ENCODE results near the gene PLSCR5.

The PLSCR5 gene

GRCh38 chr3:146581951-146582467 lies 23.1 kb downstream of the PLSCR5 start:
- no peak for DNase-seq

GRCh38 chr3:146581080-146581601 lies 24.0 kb downstream of the PLSCR5 start:
- DNase-seq, result no peak

GRCh38 chr3:146577662-146578061 lies 27.5 kb downstream of the PLSCR5 start:
- DNase-seq, result no peak

- no peak for DNase-seq
Observed at GRCh38 chr3:146575636-146576035, 29.5 kb downstream of the PLSCR5 start.

DNA sequence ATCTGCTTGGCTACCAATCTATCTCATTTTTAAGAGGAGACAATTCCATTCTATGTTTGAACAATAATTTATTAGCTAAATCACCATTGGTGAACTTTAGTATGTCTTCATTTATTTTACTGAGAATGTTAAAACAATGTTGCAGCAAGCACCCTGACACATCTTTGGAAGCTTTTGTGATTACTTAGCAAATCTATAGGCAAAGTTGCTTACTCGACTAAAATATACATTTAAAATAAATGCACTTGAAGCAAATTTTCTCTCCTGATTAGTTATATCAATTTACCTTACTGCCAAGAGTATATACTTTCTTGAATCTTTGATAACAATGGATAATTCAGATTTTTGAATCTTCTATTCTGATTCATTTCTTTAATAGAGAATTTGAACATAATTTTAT lies 31.0 kb downstream of the PLSCR5 start:
- DNase-seq, result no peak

- DNase-seq, result no peak
Observed at GRCh38 chr3:146569314-146569713, 35.8 kb downstream of the PLSCR5 start.

- DNase-seq, result no peak
Observed at GRCh38 chr3:146566138-146566537, 39.0 kb downstream of the PLSCR5 start.

- no peak for DNase-seq
Observed at GRCh38 chr3:146561879-146562278, 43.3 kb downstream of the PLSCR5 start.

DNA sequence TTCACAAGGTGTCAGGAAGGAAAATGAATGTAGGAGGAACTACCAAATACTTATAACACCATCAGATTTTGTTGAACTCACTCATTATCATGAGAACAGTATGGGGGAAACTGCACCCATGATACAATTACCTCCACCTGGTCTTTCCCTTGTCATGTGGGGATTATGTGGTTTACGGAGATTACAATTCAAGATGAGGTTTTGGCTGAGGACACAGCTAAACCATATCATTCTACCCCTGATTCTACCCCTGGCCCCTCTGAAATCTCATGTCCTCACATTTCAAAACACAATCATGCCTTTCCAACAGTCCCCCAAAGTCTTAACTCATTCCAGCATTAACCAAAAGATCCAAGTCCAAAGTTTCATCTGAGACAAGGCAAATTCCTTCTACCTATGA lies 43.7 kb downstream of the PLSCR5 start:
- no peak for DNase-seq

DNA sequence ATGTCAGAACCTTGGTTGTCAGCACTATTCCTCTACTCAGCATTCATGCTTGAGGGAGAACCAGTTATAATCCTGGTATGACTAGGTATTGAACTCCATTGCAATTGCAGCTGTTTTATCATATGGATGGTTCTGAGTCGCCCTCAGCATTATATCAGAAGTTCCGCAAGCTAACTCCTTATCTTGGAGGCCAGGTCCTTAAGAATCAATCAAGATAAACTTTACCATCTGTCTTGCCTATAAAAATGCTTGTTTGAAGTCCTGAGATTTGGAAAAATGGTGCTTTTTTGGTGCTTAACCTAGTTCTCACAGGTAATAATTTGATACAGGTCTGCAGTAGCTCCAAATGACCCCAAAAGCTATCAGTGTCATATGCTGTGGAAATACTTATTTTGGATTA lies 44.5 kb downstream of the PLSCR5 start:
- no peak for DNase-seq

DNA sequence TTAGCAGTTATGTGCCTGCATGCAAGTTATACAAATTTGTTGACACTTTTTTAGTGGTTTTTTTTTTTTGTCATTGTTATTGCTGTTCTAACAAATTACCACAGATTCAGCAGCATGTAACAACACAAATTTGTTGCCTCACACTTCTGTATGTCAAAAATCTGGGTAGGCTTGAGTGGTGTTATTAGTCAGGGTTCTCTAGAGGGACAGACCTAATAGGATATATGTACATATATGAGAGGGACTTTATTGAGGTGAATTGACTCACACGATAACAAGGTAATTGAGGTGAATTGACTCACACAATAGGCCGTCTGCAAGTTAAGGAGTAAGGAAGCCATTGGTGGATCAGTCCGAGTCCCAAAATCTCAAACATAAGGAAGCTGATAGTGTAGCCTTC lies 45.8 kb downstream of the PLSCR5 start:
- DNase-seq, result no peak

DNA sequence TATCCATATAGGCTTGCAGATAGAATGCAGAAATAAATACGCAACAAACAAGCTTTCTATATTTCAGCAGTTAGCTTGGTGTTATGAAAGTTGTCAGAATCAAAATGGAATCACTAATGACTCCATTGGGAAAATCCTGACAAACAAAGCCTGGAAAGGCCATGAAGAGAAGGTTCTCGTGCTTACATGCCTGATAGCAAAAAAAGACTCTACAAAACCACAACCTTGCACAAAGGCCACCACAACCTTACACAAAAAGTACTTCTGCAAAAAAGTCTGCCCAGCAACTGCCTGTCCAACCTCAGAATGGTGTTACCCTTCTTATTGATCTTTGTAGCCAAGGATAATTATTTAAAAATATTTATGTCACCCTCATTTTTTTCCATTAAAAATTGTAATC lies 46.4 kb downstream of the PLSCR5 start:
- no peak for DNase-seq

DNA sequence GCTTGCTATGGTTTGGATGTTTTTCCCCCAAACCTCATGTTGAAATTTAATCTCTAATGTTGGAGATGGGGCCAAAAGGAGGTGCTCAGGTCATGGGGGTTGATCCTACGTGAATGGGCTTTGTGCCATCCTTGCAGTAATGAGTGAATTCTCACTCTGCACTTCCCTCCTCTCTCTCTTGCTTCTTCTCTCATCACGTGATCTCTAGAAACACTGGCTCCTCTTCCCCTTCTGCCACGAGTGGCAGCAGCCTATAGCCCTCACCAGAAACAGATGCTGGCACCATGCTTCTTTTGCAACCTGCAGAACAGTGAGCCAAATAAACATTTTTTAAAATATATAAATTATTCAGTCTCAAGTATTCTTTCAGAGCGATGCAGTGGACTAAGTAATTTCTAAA lies 47.4 kb downstream of the PLSCR5 start:
- DNase-seq, result no peak

- DNase-seq, result no peak
Observed at GRCh38 chr3:146555311-146555710, 49.8 kb downstream of the PLSCR5 start.

GRCh38 chr3:146554151-146554760 lies 50.9 kb downstream of the PLSCR5 start:
- DNase-seq, result no peak

GRCh38 chr3:146550743-146551510 lies 54.2 kb downstream of the PLSCR5 start:
- no peak for DNase-seq

GRCh38 chr3:146550070-146550615 lies 55.0 kb downstream of the PLSCR5 start:
- no peak for DNase-seq

DNA sequence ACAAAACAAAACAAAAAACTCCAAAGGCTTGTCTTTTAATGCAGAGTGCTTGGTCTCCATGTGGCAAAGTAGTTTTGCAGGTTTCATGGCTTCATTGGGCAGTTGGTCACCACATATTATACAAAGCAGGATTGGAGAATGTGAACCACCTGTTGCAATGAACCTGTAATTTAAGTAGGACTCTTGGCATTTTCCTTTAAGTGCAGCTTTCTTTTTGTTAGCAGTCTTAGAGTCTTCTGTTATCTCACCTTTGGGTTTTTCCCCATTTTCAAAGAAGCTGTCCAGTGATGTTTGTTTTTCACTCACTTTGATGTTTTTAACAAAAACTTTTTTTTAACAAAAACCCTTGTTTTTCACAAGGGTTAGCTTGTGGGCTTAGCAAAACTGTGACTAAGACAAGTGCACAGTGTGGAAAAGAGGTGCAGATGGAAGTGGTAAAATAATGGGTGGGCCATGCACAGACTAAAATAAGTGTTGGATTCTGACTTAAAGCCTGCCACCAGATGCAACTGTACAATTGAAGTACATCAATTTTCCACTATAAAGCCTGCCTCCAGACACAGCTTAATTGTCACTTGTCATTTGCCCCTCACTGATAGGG lies 57.8 kb downstream of the PLSCR5 start:
- DNase-seq, result no peak

DNA sequence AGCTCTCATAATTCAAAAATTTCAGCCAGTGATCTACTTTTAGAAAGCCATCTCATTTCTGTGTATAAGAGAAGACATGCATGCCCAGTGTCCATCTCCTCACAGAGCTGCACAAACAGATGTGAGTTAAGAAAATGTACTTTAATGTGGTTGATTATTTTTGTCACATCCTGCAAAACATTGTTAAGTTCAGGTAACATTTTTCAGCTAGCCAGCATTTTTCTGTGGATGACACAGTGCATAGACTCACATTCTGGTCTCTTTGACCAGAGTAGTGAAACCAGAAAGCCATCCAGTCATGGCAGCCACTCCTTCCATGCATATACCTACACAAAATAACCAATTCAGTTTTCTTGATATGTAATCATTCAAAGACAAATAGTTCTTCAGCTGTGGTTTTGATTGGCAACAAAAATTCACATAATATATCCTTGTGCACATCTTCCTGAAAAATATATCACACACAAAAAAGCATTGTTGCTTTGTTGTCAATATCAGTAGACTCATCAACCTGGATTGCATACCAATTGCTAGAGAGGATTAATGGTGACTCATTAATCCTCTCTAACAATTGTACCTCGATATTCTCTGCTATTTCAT lies 58.7 kb downstream of the PLSCR5 start:
- DNase-seq, result no peak

GRCh38 chr3:146544929-146545528 lies 60.1 kb downstream of the PLSCR5 start:
- DNase-seq, result no peak

GRCh38 chr3:146544002-146544928 lies 60.9 kb downstream of the PLSCR5 start, which contains the start of gene PLSCR1:
TSS of gene PLSCR1 (minus strand) at chr3:146544607. CDS start at chr3:146536552, 8,055 bp downstream.
- peak; percentile 70 for DNase-seq
